GM18519 (cell line): ENCODE results near the gene CCDC91.
A peak's percentile ranks its signal among the peaks of the same experiment; 100 is the strongest.
"Not testable (repeated sequence)": the region's sequence is repeated elsewhere in the genome, so short reads cannot be mapped to it uniquely, and the experiment has no call there.

Source experiments
- ATAC-seq: cut with Tn5 transposase; IDR thresholded peaks from one replicate; pipeline ENCODE4 v1.9.1; 2021; ENCODE audit warnings: mild to moderate bottlenecking, moderate library complexity; ENCODE audit not compliant: unreplicated experiment, low FRiP score

The CCDC91 gene

GRCh38 chr12:28178775-28179174, 11.5 kb upstream of the CCDC91 start:
- ATAC-seq, result no peak

- no peak for ATAC-seq
Observed at GRCh38 chr12:28180786-28181185, 9.5 kb upstream of the CCDC91 start.

GRCh38 chr12:28184375-28184774, 5.9 kb upstream of the CCDC91 start:
- no peak for ATAC-seq

- no peak for ATAC-seq
Observed at GRCh38 chr12:28186500-28186899, 3.8 kb upstream of the CCDC91 start.

GRCh38 chr12:28189784-28190320, 404 bp upstream of the CCDC91 start:
- no peak for ATAC-seq

GRCh38 chr12:28191051-28192048, 1.1 kb downstream of the CCDC91 start:
- ATAC-seq, result no peak

GRCh38 chr12:28192125-28192524, 1.9 kb downstream of the CCDC91 start:
- ATAC-seq, result no peak

- ATAC-seq, result not testable (repeated sequence)
Observed at GRCh38 chr12:28194621-28195020, 4.4 kb downstream of the CCDC91 start.

GRCh38 chr12:28201136-28201535, 10.9 kb downstream of the CCDC91 start:
- ATAC-seq, result not testable (repeated sequence)

GRCh38 chr12:28202374-28203130, 12.3 kb downstream of the CCDC91 start:
- no peak for ATAC-seq

GRCh38 chr12:28209782-28210181, 19.5 kb downstream of the CCDC91 start:
- no peak for ATAC-seq

GRCh38 chr12:28212182-28212581, 21.9 kb downstream of the CCDC91 start:
- no peak for ATAC-seq

- ATAC-seq, result no peak
Observed at GRCh38 chr12:28215021-28215420, 24.8 kb downstream of the CCDC91 start.

GRCh38 chr12:28216016-28216415, 25.8 kb downstream of the CCDC91 start:
- ATAC-seq, result no peak

GRCh38 chr12:28217805-28218204, 27.5 kb downstream of the CCDC91 start:
- ATAC-seq, result no peak

GRCh38 chr12:28218875-28219274, 28.6 kb downstream of the CCDC91 start:
- ATAC-seq, result no peak

- no peak for ATAC-seq
Observed at GRCh38 chr12:28219827-28220226, 29.6 kb downstream of the CCDC91 start.

- no peak for ATAC-seq
Observed at GRCh38 chr12:28222081-28222700, 31.9 kb downstream of the CCDC91 start.

- peak; percentile 95 for ATAC-seq
Observed at GRCh38 chr12:28223025-28223554, 32.8 kb downstream of the CCDC91 start.

- no peak for ATAC-seq
Observed at GRCh38 chr12:28223858-28224257, 33.6 kb downstream of the CCDC91 start.
